ENCODE measurements around the gene RIPOR1.

RIPOR1 gene

DNA sequence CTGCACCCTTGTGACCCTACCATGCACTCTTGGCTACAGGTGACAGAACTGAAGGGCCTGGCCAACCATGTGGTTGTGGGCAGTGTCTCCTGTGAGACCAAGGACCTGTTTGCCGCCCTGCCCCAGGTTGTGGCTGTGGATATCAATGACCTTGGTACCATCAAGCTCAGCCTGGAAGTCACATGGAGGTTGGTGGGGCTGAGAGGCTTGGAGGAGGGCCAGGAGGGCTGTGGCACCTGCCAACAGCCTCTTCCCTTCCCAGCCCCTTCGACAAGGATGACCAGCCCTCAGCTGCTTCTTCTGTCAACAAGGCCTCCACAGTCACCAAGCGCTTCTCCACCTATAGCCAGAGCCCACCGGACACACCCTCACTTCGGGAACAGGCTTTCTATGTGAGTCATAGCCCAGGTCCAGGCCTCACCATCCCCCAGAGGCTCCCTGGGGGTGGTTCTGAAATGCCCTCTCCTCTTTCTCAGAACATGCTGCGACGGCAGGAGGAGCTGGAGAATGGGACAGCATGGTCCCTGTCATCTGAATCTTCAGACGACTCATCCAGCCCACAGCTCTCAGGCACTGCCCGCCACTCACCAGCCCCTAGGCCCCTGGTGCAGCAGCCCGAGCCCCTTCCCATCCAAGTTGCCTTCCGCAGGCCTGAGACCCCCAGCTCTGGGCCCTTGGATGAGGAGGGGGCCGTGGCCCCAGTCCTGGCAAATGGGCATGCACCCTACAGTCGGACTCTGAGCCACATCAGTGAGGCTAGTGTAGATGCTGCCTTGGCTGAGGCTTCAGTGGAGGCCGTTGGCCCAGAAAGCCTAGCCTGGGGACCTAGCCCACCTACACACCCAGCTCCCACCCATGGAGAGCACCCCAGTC, 13.0 kb downstream of the RIPOR1 start:
- no peak overlapping the region for H3K4me2 ChIP-seq (ENCODE audit: low read depth, low read length, poor library complexity, severe bottlenecking)
- no peaks in the 10 kb centered on the region for H3K9me3 ChIP-seq (ENCODE audit: insufficient read depth, low read length)
- H3K4me3 ChIP-seq (ENCODE audit: insufficient read depth, low read length, poor library complexity, severe bottlenecking): no peak overlapping the region
- H3K36me3 ChIP-seq (ENCODE audit: low read length): no peaks in the 10 kb centered on the region
- no peaks in the 10 kb centered on the region for H3K79me2 ChIP-seq (ENCODE audit: insufficient read depth, low read length)
- H4K20me1 ChIP-seq (ENCODE audit: low read depth, low read length): no peaks in the 10 kb centered on the region
- H3K9ac ChIP-seq (ENCODE audit: low read length): no peak overlapping the region
- no peaks in the 10 kb centered on the region for H3K9me2 ChIP-seq (replicated peaks; ENCODE audit: insufficient read depth, low read length)
- TF ChIP-seq CTCF (IDR thresholded peaks at IDR 0.05; ENCODE audit: insufficient read depth, low read length, poor library complexity, severe bottlenecking): no peak
- no peak for TF ChIP-seq EZH2phosphoT487 (conservative IDR thresholded peaks at IDR 0.05; ENCODE audit: low read length)
- no peak overlapping the region for H2AFZ ChIP-seq (ENCODE audit: low read depth, low read length, severe bottlenecking)
- H3F3A ChIP-seq (ENCODE audit: insufficient read depth): no peaks in the 10 kb centered on the region; the same call in 1 of the 2 replicates
- H3K27me3 ChIP-seq (ENCODE audit: low read length): no peaks in the 10 kb centered on the region
- H3K27ac ChIP-seq (ENCODE audit: low read depth, low read length): no peak overlapping the region

DNA sequence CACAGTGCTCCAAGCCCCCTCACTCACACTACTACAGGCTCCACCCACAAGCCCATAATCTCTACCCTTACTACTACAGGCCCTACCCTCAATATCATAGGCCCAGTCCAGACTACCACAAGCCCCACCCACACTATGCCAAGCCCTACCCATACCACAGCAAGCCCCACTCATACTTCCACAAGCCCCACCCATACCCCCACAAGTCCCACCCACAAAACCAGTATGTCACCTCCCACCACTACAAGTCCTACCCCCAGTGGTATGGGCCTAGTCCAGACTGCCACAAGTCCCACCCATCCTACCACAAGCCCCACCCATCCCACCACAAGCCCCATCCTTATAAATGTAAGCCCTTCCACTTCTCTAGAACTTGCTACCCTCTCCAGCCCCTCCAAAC, 13.8 kb downstream of the RIPOR1 start:
- Histone ChIP-seq H3K36me3 (ENCODE audit: low read length) (no peaks in the 10 kb centered on the region), H3K27ac (ENCODE audit: low read depth, low read length) (no peak overlapping the region), H2AFZ (ENCODE audit: low read depth, low read length, severe bottlenecking) (no peak overlapping the region), H3K4me2 (ENCODE audit: low read depth, low read length, poor library complexity, severe bottlenecking) (no peak overlapping the region), H3K9me2 (replicated peaks; ENCODE audit: insufficient read depth, low read length) (no peaks in the 10 kb centered on the region), H3K27me3 (ENCODE audit: low read length) (no peaks in the 10 kb centered on the region), H3K79me2 (ENCODE audit: insufficient read depth, low read length) (no peaks in the 10 kb centered on the region), H3F3A (ENCODE audit: insufficient read depth) (peaks cover 6% of the 10 kb centered on the region; the same call in 1 of the 2 replicates), H3K9me3 (ENCODE audit: insufficient read depth, low read length) (no peaks in the 10 kb centered on the region), H4K20me1 (ENCODE audit: low read depth, low read length) (no peaks in the 10 kb centered on the region), H3K9ac (ENCODE audit: low read length) (no peak overlapping the region), H3K4me3 (ENCODE audit: insufficient read depth, low read length, poor library complexity, severe bottlenecking) (no peak overlapping the region)
- no peak for TF ChIP-seq CTCF (IDR thresholded peaks at IDR 0.05; ENCODE audit: insufficient read depth, low read length, poor library complexity, severe bottlenecking)
- TF ChIP-seq EZH2phosphoT487 (conservative IDR thresholded peaks at IDR 0.05; ENCODE audit: low read length): no peak

GRCh38 chr16:67543036-67543435, 14.4 kb downstream of the RIPOR1 start:
- no peaks in the 10 kb centered on the region for H3K79me2 ChIP-seq (ENCODE audit: insufficient read depth, low read length)
- no peaks in the 10 kb centered on the region for H3K27me3 ChIP-seq (ENCODE audit: low read length)
- no peak overlapping the region for H3K9ac ChIP-seq (ENCODE audit: low read length)
- H2AFZ ChIP-seq (ENCODE audit: low read depth, low read length, severe bottlenecking): no peak overlapping the region
- H3F3A ChIP-seq (ENCODE audit: insufficient read depth): peaks cover 10% of the 10 kb centered on the region
- no peaks in the 10 kb centered on the region for H3K9me2 ChIP-seq (replicated peaks; ENCODE audit: insufficient read depth, low read length)
- H3K9me3 ChIP-seq (ENCODE audit: insufficient read depth, low read length): no peaks in the 10 kb centered on the region
- no peak overlapping the region for H3K4me2 ChIP-seq (ENCODE audit: low read depth, low read length, poor library complexity, severe bottlenecking)
- TF ChIP-seq CTCF (IDR thresholded peaks at IDR 0.05; ENCODE audit: insufficient read depth, low read length, poor library complexity, severe bottlenecking): no peak
- TF ChIP-seq EZH2phosphoT487 (conservative IDR thresholded peaks at IDR 0.05; ENCODE audit: low read length): no peak
- H3K27ac ChIP-seq (ENCODE audit: low read depth, low read length): no peak overlapping the region
- no peaks in the 10 kb centered on the region for H3K36me3 ChIP-seq (ENCODE audit: low read length)
- no peaks in the 10 kb centered on the region for H4K20me1 ChIP-seq (ENCODE audit: low read depth, low read length)
- H3K4me3 ChIP-seq (ENCODE audit: insufficient read depth, low read length, poor library complexity, severe bottlenecking): no peak overlapping the region

Measured in SU-DHL-6 (cell line).